Fibroblast of skin of left quadriceps (primary cell): Measurements from ENCODE around the gene KLHL24.
"Not testable (repeated sequence)": the region's sequence is repeated elsewhere in the genome, so short reads cannot be mapped to it uniquely, and the experiment has no call there.

Experiments used
- DNase-seq, 2 experiments: peaks; one replicate each; pipeline ENCODE4 v3.0.0-alpha.2; 2013; ENCODE audit warnings: low read depth in 2 of 2

Gene KLHL24

DNA sequence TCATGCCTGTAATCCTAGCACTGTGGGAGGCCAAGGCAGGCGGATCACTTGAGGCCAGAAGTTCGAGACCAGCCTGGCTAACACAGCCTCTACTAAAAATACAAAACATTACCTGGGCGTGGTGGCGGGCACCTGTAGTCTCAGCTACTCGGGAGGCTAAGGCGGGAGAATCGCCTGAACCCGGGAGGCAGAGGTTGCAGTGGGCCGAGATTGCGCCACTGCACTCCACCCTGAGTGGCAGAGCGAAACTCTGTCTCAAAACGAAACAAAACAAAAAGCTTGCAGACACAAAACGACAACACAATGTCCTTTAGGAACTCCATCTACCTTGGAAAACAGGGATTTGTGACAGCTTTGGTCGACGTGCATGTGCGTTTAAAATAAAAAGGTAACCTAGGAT is 716 bp upstream of the KLHL24 start:
- DNase-seq: no peak

DNA sequence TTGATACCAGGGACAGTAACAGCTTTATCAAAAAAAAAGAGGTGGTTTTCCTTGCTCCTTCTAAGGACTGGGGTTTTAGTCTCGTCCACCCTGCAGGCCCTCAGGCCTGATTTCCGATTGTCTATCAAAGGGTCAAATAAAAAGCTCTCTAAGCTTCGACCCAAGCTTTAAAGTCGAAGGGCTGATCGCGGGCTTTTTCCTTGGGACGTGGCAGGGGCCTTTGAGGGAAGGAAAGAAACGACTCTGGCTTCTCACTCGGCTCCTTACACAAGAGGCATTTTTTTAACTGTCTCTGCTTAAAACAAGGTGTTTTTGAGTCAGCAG is 354 bp upstream of the KLHL24 start:
- no peak for DNase-seq

DNA sequence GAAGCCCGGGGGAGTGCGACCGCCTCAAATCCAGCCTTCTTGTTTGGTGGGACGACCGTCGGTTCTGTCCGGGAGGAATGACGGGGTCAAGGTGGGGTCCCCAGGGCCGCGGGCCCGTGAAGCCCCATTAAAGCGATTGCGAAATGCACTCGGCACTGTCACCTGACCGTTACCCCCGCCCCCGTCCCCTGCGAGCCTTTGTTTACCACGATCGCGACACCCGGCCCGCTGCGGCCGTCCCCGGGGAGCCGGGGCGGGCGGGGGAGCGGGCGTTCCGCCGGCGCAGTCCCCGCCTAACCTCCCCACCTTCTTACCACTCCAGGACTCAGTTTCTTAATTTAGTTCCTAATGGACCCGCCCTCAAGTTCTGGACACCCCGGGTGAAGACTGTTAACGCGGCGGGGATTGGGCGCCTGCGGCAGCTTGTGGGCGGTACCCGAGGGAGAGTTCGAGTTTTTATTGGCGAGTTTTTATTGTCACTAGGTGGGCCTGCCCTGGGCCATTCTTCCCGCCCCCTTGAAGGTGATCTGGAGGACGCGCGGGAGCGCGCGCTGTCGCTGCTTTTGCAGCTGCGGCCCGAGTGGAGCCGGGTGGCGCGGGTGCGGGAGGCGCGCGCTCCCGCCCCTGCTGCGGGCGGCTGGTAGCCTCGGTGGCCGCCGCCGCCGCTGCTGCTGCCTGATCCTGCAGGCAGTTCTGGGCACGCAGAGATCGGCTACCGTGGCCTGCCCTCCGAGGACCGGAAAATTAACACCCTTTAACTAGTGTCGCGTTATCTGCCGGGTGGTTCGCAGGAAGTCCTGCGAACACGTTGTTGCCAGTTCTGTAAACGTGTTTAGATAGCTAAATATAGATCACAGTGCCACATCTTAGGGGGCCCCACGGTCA is 1.0 kb downstream of the KLHL24 start:
- DNase-seq: peak; percentile 84 to 87

DNA sequence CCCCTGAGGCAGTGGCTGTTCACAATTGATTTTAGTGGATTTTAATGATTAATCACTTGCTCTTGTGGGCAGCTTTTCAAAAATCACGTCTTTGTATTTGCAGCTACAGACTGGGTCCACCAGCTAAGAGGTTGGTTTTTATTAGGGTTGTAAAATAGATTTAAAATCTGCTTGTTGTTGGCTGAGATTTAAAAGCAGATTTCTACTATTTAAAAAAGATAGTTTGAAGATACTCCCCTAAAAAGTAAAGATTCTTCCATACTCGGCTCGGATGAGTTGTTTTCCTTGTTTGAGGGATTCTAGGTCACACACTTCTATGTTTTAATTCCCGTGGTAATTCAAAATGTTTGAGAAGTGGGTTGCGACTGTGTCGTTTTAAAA is 1.7 kb downstream of the KLHL24 start:
- DNase-seq: no peak

DNA sequence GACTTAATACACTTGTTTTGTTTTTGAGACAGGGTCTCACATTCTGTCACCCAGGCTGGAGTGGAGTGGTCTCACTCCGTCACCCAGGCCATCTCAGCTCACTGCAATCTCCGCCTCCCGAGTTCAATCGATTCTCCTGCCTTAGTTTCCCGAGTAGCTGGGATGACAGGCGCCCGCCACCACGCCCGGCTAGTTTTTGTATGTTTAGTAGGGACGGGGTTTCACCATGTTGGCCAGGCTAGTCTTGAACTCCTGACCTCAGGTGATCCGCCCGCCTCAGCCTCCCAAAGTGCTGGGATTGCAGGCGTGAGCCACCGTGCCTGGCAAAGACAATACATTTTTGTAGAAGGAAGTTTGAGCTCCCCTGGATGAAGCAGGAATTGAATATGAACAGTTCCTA is 2.2 kb downstream of the KLHL24 start:
- not testable (repeated sequence) for DNase-seq

DNA sequence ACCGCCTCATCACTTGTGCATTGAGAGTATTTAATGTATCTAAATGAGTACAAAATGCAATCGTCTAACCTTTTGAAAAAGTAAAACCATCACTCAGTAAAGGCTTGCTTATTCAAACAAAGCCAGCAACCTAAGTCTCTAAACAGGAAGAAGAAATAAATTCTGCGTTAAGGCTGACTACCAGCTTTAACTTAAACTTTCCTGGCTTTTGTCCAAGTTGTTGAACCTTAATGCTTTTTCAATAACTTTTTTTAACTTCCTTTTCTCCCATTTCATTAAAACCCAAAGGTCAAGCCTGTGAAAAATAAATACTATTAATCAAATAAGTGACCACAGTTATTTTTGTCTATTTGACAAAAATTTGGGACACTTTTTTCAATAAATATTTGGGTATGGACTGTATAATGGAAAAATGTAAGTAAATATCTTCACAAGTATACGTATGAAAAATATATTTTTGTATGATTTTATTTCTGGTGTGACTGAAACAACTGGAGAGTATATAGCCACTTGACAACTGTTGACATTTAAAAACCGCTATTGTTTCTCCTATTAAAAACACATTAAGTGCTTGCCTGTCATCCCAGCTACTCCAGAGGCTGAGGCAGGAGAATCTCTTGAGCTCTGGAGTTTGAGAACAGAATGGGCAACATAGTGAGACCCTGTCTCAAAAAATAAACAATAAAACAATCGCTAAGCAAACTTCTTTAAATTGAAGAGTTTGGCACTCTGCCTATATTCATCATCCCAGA is 2.9 kb downstream of the KLHL24 start:
- DNase-seq: no peak

DNA sequence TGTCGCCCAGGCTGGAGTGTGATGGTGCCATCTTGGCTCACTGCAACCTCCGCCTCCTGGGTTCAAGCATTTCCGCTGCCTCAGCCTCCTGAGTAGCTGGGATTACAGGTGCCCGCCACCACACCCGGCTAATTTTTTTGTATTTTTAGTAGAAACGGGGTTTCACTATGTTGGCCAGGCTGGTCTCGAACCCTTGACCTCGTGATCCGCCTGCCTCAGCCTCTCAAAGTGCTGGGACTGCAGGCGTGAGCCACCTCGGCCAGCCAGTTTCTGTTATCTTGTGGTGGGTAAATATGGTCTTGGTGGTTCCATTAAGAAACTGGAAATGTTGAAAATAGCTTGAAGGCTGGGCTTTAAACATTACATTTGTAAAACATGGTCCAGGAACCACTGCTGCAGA is 5.2 kb downstream of the KLHL24 start:
- not testable (repeated sequence) for DNase-seq

DNA sequence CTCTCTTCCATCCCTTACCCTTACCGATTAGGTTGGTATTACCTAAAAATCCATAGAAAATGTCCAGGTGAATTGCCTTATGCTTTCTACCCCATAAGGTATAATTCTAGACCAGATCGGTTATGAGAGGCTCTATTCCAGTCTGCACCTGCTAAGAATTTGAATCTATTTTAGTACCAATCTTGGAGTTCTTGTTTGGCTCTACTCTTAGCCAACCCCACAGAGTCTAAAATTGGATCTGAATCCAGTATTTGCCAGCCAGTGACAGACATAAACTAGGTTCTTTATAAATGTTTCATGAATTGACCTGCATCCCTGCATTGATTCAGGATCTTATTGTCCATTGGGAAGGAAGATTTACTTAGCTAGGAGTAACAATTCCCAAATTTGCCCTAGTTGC is 6.5 kb downstream of the KLHL24 start:
- DNase-seq: no peak

DNA sequence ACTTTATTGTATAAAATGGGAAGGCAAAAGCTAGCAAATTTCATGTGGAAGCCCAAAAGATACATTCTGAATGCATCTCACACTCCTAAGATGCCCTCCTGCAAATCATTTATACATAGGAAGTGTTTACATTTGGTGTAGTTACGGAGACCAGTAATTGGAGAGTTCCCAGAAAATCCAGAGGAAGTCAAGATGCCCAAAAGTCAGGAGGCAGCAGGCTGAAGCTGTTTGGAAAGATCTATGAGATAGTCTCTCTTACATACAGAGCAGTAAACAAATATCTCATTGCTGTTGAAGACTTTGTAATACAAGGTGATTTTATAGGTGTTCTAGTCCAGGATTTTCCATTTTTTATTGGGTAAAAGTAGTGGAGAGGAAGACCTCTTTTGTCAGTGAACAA is 8.8 kb downstream of the KLHL24 start:
- DNase-seq: no peak

DNA sequence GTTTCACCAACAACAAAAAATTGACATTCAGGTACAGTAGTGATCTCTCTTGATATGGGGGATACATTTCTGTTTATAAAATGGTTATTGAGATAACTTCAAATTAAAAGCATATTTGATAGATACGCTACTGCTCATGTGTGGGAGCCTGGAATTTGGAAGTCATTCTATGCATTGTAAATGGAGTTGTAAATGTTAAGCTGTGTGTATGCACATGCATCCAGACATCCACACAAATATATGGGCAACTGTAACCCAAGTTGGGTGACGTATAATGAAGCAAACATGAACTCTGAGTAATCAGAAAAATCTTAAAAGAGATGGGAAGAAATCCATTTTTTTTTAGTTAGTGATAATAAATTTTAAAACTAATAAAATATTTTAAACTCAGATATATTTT is 9.8 kb downstream of the KLHL24 start:
- no peak for DNase-seq

DNA sequence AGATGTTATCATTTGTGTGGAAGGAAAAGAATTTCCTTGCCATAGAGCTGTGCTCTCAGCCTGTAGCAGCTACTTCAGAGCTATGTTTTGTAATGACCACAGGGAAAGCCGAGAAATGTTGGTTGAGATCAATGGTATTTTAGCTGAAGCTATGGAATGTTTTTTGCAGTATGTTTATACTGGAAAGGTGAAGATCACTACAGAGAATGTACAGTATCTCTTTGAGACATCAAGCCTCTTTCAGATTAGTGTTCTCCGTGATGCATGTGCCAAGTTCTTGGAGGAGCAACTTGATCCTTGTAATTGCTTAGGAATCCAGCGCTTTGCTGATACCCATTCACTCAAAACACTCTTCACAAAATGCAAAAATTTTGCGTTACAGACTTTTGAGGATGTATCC is 15.1 kb downstream of the KLHL24 start:
- DNase-seq: no peak

DNA sequence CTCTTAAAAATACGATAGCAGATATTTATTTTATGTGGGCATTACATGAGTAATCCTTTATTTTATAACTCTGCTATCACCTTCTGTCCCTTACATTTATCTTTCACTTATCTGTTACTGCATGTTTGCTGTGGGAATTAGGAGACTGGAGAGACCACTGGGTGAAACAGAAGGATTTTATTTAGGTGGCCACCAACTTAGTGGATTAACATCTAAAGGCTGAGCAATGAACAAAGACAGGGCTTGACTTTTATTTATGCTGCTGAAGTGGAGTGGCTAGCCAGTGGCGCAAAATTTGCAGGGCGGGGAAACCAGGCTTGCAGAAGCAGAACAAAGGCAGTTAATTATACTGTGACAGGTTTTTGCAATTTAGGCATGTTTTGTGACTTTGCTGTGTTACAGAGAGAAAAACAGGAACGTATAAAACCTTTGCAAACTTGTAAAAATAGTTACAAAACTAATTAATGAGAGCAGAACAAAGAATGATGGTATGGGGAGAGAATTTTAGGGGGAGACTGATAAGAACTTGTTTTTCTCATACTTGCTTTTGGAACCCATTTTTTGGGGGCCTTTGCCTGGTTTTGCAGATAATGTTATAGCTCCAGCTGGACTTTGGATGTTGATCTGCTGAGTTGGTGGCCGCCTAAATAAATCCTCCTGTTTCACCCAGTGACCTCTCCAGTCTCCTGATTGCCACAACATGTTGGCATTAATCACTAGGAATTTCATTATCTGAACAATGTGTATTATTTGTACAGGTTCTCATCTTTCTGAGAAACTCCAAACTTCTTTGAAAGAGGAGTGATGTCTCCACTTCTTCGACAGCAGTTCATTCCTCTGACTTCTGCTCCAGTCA is 18.0 kb downstream of the KLHL24 start:
- no peak for DNase-seq

DNA sequence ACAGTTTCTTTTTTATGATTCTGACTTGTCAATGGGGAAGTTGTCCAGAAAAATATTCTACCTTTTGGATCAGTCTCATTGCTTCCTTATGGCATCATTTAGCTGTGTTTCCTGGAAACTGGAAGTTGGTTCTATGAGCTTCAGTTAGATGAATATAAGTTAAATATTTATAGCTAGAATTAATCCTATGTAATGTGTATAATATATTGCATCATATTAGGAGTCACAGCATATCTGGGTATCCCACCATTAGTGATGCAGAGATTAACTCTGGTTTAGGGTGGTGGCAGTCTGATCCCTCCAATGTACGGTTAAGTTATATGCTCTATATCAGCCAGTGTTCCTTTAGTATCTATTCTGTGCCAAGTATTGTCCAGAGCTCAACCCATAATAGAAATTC is 19.3 kb downstream of the KLHL24 start:
- DNase-seq: no peak

DNA sequence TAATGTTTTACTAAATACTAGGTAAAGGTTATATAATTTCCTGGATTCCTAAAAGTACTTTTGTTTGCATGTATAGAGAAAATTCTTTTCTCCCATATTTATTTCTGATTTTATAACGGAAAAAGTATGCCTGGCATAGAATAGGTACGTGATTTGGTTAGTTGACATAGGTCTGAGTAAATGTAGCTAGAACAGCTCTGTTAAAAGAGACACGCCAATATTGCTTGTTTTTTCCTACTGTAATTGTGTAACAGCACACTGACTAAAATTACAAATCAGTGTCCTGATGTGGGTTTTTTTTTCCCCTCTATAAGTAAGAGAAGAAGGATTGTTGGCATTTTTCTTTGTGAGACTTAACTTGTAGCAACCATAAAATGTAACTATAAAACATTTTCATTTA is 26.7 kb downstream of the KLHL24 start:
- no peak for DNase-seq

DNA sequence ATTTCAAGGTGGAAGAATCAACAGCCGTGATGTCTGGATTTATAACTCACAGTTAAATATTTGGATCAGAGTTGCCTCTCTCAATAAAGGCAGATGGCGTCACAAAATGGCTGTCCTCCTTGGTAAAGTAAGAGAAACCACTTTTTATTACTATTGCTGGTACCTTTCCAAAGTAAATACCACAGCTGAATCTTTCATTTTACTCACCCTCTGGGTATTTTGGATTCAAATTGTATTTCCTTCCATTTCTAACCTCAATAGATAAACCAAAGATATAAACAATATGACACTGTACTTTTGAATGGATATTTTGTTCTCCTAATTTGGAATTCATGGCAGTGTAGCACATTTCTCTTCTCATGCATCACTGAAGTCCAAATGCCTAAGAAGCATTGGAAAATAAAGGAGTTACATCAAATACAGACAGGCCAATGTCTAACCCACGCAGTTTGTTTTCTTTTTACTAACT is 29.5 kb downstream of the KLHL24 start:
- peak; percentile 89 to 91 for DNase-seq

DNA sequence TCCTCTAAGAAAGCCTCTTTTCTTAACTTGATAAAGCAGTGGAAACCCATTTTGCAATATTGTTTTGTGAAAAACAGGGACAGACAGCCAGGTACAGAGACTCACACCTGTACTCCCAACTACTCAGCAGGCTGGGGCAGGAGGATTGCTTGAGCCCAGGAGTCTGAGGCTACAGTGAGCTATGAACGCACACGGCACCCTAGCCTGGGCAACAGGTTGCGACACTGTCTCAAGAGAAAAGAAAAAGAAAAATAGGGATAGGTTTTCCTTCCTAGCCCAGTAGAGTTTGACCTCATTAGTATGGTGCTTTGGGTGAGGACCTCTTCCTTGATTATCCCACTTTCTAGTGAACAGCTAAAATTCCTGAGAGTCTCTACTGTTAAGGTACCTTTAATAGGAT is 44.6 kb downstream of the KLHL24 start:
- no peak for DNase-seq

DNA sequence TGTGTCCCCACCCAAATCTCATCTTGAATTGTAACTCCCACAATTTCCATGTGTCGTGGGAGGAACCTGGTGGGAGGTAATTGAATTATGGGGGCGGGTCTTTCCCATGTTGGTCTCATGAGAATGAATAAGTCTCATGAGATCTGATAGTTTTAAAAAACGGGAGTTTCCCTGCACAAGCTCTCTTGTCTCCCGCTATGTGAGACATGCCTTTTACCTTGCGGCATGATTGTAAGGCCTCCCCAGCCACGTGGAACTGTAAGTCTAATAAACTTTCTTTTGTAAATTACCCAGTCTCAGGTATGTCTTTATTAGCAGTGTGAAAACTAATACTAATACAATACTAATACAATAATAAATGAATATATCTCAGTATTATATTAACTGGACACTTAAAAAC is 52.3 kb downstream of the KLHL24 start:
- DNase-seq: no peak

DNA sequence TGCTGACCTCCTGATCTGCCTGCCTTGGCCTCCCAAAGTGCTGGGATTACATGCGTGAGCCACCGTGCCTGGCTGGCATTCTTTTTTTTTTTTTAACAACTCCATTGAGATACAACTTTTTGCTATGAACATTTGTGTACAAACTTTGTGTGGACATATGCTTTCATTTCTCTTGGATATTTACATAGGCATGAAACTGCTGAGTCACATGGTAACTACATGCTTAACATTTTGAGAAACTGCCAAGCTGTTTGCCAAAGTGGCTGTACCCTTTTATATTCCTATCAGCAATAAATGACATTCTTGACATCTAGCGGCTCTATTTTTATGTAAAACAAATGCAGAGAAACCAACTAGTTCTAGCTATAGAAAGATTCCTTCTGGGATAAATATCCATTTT is 53.5 kb downstream of the KLHL24 start:
- no peak for DNase-seq

DNA sequence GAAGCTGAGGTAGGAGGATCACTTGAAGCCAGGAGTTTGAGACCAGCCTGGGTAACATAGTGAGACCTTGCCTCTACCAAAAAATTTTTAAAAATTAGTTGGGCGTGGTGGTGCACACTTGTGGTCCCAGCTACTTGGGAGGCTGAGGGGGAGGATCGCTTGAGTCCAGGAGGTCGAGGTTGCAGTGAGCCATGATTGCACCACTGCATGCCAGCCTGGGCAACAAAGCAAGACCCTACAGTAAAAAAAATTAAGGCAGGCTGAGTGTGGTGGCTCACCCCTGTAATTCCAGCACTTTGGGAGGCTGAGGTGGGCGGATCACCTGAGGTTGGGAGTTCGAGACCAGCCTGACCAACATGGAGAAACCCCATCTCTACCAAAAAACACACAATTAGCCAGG is 54.2 kb downstream of the KLHL24 start:
- not testable (repeated sequence) for DNase-seq

DNA sequence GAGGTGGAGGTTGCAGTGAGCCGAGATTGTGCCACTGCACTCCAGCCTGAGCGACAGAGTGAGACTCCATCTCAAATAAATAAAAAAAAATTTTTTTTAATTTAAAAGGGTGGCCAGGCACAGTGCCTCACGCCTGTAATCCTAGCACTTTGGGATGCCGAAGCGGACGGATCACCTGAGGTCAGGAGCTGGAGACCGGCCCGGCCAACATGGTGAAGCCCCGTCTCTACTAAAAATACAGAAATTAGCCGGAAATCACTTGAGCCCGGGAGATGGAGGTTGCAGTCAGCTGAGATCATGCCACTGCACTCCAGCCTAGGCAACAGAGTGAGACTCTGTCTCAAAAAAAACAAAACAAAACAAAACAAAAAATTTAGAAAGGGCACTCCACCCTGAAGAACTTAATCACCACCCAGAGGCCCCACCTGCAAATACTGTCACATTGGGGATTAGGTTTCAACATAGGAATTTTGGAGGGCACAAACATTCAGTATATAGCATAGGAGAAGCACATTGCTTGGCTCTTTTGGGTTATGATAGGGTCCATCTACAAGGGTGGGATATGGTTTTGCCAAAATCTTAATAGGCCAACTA is 55.1 kb downstream of the KLHL24 start:
- no peak for DNase-seq

DNA sequence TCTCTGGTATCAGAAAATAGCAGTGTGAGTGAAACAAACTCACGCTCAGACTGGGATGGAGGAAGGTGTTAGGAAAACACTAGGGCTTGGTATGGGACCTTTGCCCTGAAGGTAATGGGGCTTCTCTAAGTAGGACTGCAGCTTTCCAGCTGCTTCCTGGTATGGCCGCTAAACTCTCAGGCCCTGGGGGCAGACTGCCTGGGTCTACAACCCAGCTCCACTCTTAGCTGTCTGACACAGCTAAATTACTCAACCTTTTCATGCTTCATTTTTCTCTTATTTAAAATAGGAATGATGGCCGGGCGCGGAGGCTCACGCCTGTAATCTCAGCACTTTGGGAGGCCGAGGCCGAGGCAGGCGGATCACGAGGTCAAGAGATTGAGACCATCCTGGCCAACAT is 57.0 kb downstream of the KLHL24 start:
- no peak for DNase-seq
